GM12801 (cell line): ENCODE results near the gene CENPX.

ENCODE experiments used
- TF ChIP-seq, protein P1 (sequence below): IDR thresholded peaks from one replicate; pipeline ENCODE4 v1.5.1; 2011; ENCODE audit warnings: control low read depth; ENCODE audit not compliant: insufficient read length; ENCODE audit errors: extremely low read depth

The CENPX gene

DNA sequence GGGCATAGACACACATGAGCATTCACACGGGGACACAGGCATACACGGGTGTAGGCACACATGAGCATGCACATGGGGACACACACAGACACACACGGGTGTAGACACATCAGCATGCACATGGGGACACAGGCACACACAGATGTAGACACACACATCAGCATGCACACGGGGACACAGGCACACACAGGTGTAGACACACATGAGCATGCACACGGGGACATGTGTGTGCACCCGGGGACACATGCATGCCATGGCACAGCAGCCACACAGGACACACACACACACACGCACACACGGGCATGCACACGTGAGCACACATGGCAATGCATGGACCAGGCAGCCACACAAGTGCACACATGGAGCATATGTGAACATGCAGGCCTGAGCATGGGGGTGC, 20.0 kb upstream of the CENPX start:
- TF ChIP-seq, protein P1, sequence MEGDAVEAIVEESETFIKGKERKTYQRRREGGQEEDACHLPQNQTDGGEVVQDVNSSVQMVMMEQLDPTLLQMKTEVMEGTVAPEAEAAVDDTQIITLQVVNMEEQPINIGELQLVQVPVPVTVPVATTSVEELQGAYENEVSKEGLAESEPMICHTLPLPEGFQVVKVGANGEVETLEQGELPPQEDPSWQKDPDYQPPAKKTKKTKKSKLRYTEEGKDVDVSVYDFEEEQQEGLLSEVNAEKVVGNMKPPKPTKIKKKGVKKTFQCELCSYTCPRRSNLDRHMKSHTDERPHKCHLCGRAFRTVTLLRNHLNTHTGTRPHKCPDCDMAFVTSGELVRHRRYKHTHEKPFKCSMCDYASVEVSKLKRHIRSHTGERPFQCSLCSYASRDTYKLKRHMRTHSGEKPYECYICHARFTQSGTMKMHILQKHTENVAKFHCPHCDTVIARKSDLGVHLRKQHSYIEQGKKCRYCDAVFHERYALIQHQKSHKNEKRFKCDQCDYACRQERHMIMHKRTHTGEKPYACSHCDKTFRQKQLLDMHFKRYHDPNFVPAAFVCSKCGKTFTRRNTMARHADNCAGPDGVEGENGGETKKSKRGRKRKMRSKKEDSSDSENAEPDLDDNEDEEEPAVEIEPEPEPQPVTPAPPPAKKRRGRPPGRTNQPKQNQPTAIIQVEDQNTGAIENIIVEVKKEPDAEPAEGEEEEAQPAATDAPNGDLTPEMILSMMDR: no peak

DNA sequence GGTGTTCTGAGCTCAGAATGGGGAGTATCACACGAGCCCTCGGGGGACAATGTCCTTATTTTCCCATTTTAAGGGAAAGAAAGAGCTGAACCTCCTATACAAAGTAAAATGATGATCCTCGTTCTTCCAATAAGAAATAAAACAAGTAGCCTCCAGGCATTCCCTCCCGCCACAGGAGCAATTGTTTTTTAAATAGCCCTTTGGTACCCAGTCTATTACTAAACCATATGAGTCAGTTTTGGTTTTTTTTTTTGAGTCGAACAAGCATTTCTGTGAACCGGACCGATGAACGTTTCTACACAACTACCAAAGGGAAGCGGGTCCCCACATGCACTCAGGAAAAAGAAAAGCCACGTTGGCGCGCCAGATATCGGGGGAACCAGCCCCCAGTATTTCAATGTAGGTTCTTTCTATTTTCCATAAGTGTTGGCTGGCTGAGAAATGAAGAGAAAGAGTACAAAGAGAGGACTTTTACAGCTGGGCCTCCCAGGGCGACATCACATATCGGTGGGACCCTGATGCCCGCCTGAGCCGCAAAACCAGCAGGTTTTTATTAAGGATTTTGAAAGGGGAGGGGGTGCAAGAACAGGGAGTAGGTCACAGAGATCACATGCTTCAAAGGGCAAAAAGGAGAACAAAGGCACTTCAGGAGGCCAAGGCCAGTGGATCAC, 18.6 kb upstream of the CENPX start:
- TF ChIP-seq, protein P1: no peak

DNA sequence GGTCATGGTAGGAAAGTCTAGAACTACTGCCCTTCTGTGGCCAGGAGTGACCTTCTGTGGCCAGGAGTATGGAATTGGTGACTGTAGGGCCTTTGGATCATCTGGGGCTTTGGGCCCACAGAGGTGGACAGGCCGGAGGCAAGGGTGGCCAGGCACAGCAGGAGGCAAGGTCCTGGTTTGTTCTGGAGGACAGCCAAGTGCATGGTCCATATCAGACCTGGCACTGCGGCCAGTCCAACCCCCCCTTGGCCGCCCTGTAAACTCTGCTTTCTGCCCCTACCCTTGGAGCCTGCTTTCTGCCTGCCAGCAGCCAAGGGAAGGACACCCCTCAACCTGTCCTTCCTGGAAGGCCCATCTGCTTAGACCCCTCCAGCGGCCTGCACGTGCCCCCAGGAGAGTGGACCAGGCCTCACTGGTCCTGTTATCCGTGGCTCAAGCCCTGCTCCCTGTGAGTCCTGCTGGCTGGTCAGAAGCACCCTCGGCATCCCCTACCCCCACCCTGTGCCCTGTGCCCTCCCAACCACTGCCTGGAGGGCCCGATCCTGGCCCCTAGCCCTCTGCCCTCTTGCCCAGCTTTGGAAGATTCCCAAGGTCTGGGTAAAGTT, 17.1 kb upstream of the CENPX start:
- TF ChIP-seq, protein P1: no peak

DNA sequence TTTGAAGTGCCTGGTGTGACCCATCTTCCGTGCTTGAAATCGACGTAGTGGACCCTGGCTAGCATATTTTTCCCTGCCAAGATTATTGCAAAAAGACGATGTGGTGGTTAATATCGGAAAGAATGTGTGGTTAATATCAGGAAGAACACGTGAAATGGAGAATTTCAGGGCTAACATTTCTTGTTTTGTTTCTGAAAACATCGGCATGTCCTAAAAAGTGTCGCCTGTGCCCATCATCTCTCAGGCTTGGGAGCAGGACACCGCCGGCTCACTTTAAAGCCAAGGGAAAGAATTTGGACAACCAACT, 15.2 kb upstream of the CENPX start:
- TF ChIP-seq, protein P1: no peak

DNA sequence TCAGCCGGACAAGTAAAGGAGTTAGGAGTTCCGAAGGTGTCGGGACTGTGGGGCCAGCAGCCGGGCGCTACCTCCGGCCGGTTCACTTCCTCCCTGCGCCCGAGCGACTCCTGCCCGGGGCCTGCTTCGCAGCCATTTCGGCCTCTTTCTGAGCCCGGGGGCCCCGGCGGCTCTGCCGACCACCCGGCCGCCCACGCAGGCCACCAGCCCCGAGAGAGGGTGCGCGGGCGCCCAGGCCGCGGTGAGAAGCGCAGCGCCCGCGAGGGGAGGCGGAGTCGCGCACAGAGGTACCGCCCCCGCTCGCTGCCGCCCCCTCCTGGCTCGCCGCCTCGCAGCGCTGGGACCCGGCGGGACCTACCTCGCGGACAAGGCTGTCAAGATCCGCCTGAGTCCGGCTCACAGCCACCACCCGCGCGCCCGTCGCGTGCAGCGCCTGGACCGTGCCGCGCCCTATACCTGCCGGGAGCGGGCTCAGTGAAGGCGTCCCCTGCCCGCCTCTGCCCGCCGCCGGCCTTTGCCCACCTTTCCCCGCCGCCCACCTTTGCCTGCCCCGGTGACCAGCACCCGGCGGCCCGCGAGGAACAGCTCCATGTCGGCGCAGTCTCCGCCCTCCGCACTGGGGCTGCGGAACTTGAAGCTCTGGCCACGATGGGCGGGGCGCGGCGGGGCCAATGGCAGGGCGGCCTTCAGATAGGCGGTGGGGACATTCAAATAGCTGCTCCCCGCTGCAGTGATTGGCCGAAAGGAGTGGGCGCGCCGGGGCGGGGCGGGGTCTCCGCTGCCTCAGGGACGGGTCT, 14.6 kb upstream of the CENPX start, which contains the start of gene DCXR:
Gene DCXR (minus strand): TSS at position 606 of the 797 bp plus-strand sequence. CDS start 15 bp downstream, at position 591.
- TF ChIP-seq, protein P1: no peak

DNA sequence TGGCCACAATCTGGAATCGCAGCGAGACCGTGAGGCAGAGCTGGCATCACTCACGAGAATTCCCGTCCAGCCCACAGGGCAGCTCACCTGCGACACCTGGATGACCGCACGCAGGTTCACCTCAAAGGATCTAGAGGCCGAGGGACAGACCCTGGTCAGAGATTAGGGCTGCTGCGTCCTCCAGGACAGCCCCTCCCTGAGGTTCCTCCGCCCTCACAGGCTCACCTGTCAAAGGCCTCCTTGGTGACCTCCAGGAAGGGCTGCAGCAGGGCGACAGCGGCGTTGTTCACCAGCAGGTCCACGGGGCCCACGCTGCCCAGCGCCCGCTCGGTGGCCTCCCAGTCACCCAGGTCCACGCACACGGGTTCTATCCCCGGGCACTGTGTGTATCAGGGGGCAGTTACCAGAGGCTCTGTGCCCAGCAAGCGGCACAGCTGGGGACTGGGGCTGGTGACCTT, 14.0 kb upstream of the CENPX start:
- TF ChIP-seq, protein P1: no peak

DNA sequence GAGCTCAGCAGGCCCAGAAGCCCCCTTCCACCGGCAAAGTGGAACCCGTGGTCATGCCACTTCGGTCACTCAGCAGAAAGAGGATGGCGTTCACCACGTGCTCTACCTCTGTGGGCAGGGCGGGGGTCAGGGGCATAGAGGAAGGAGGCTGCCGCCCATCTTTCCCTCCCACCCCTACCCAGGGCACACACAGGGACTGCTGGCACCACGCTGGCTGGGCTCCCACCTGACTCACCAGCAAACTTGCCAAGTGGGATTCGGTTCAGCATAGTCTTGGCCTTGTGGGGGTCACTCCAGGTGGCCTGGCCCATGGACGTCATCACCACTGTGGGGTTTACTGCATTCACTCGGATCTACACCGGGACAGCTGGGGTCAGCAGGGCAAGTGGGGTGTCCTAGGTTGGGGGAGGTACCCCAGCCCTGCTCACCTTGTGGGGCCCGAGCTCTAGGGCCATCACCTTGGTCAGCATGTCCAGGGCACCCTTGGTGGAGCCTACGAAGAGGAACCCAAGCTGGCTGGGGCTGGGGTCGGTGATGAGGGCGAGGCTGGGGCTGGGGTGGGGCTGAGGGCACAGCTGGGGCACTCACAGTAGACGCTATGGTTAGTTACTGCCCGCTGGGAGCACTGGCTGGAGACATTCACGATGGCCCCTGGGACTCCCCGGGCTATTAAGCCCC, 13.4 kb upstream of the CENPX start:
- TF ChIP-seq, protein P1: no peak
